ENCODE results near the gene TXLNB.

- TF ChIP-seq CTCF (IDR thresholded peaks at IDR 0.05 in 8 of 11, conservative IDR thresholded peaks at IDR 0.05 in 3 of 11) (no peak), POLR2AphosphoS5 (IDR thresholded peaks at IDR 0.05) (no peak)
Measured at GRCh38 chr6:139335447-139336210, 43.8 kb upstream of the TXLNB start.

All from spleen (tissue), 7 donors.